ENCODE data around the gene FPR2.

DNA sequence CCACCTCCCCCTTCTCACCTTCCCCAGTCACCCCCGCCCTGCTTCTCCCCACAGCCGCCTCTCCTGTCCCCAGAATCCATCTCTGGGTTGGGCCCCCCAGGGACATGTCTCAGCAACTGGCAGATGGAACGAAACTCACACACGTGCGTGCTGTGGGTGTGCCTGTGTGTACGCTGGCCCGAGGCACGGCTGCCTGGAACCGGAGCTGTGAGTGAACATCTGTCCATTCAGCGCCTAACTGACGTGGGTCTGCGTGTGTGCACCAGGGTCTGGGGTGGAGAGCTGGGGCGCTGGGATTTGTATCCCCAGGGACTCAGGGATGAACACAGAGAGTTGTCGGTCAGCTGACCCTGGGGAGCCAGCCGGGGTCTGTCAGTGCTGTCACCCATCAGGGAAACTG is 36.4 kb upstream of the FPR2 start:
- no peak for TF ChIP-seq POLR2AphosphoS5 (IDR thresholded peaks at IDR 0.05; ENCODE audit: borderline replicate concordance, low read depth, low read length)
- no peak for TF ChIP-seq EZH2 (IDR thresholded peaks at IDR 0.05)
- TF ChIP-seq FOXP2 (optimal IDR thresholded peaks at IDR 0.05; ENCODE audit: control extremely low read depth, extremely low read length, insufficient read depth): no peak
